Chondrocyte (in vitro differentiated cells): Measurements from ENCODE around the gene CLIP1. TPM values are rescaled to one million over a fixed set of nuclear protein-coding genes. Genes with fewer than 3 reads are reported as not detected.
"Not testable (repeated sequence)": the region's sequence is repeated elsewhere in the genome, so short reads cannot be mapped to it uniquely, and the experiment has no call there.

Experiments
- DNase-seq: peaks from one replicate; pipeline ENCODE4 v3.0.0; 2021; ENCODE audit warnings: mixed read lengths, low spot score
- H3K27ac Mint-ChIP-seq: one replicate; pipeline ENCODE4 v1.8.0; 2021; ENCODE audit warnings: mild to moderate bottlenecking, moderate library complexity, mixed read lengths; ENCODE audit not compliant: unreplicated experiment
- H3K27me3 Mint-ChIP-seq: 2 replicates; pipeline ENCODE4 v1.8.0; 2021; ENCODE audit warnings: low read depth, mixed read lengths
- H3K36me3 Mint-ChIP-seq: 2 replicates; pipeline ENCODE4 v1.8.0; 2021; ENCODE audit warnings: low read depth, mixed read lengths
- H3K4me1 Mint-ChIP-seq: 2 replicates; pipeline ENCODE4 v1.8.0; 2021; ENCODE audit warnings: low read depth, mild to moderate bottlenecking, mixed read lengths
- H3K4me3 Mint-ChIP-seq: one replicate; pipeline ENCODE4 v1.8.0; 2021; ENCODE audit warnings: mild to moderate bottlenecking, moderate library complexity, mixed read lengths; ENCODE audit not compliant: unreplicated experiment
- H3K9me3 Mint-ChIP-seq: 2 replicates; pipeline ENCODE4 v1.8.0; 2021; ENCODE audit warnings: low read depth, mixed read lengths
- CTCF ChIP-seq: fragments of 200-600 bp; sonication (generic); IDR thresholded peaks from 2 replicates; pipeline ENCODE4 v1.5.0; 2021; ENCODE audit warnings: antibody characterized with exemption, mild to moderate bottlenecking, moderate library complexity
- total RNA-seq: library from RNA; stranded (reverse); gene quantifications from 3 replicates; pipeline ENCODE4 v1.2.1, GENCODE V29; 2021

CLIP1 gene
- total RNA-seq, 1 donor from 2014 or later = 101 TPM

GRCh38 chr12:122454739-122455138, 32.3 kb upstream of the CLIP1 start:
- H3K4me1 Mint-ChIP-seq = peaks cover 4% of the 10 kb centered on the region
- no peaks in the 10 kb centered on the region for H3K9me3 Mint-ChIP-seq
- no peak for TF ChIP-seq CTCF
- H3K27me3 Mint-ChIP-seq = no peaks in the 10 kb centered on the region
- H3K4me3 Mint-ChIP-seq = no peak overlapping the region
- H3K27ac Mint-ChIP-seq = no peak overlapping the region
- no peaks in the 10 kb centered on the region for H3K36me3 Mint-ChIP-seq
- no peak for DNase-seq

GRCh38 chr12:122454250-122454721, 31.8 kb upstream of the CLIP1 start:
- peaks cover 4% of the 10 kb centered on the region for H3K4me1 Mint-ChIP-seq

DNA sequence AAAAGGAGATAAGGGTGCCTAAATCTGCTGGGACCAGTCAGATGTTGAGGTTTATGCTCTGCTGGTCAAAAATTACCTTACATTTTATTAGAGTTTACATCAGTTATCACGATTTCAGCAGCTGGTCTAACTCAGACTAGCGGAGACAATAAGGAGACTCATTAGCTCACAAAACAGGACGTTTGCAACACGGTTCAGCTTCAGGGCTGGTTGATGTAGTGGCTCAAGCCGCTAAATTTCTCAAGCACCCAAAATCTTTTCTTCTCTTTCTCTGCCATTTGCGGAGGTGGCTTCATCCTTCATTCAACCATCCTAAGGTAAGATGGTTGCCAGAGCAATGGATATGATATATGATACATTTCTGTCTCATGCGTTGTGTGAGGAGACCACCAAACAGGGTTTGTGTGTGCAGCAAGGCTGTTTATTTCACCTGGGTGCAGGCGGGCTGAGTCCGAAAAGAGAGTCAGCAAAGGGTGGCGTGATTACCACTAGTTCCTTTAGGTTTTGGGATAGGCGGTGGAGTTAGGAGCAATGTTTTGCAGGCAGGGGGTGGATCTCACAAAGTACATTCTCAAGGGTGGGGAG, 30.3 kb upstream of the CLIP1 start:
- no peak overlapping the region for H3K4me3 Mint-ChIP-seq
- no peak for DNase-seq
- no peaks in the 10 kb centered on the region for H3K9me3 Mint-ChIP-seq
- no peaks in the 10 kb centered on the region for H3K27me3 Mint-ChIP-seq
- H3K27ac Mint-ChIP-seq = no peak overlapping the region
- no peak for TF ChIP-seq CTCF
- no peaks in the 10 kb centered on the region for H3K36me3 Mint-ChIP-seq
- peaks cover 4% of the 10 kb centered on the region for H3K4me1 Mint-ChIP-seq

More at GRCh38 chr12:122454250-122454721, 31.8 kb upstream of the CLIP1 start:
- Mint-ChIP-seq H3K27ac (no peak overlapping the region), H3K4me3 (no peak overlapping the region), H3K27me3 (no peaks in the 10 kb centered on the region), H3K9me3 (no peaks in the 10 kb centered on the region), H3K36me3 (no peaks in the 10 kb centered on the region)
- no peak for TF ChIP-seq CTCF
- no peak for DNase-seq

- Mint-ChIP-seq H3K27me3 (no peaks in the 10 kb centered on the region), H3K4me1 (peaks cover 10% of the 10 kb centered on the region), H3K36me3 (no peaks in the 10 kb centered on the region), H3K27ac (no peak overlapping the region), H3K4me3 (no peak overlapping the region), H3K9me3 (peaks cover 2% of the 10 kb centered on the region)
- no peak for DNase-seq
- no peak for TF ChIP-seq CTCF
Observed at GRCh38 chr12:122449317-122449716, 26.8 kb upstream of the CLIP1 start.

- not testable (repeated sequence) for H3K4me3 Mint-ChIP-seq
Observed at GRCh38 chr12:122447825-122448224, 25.4 kb upstream of the CLIP1 start.

DNA sequence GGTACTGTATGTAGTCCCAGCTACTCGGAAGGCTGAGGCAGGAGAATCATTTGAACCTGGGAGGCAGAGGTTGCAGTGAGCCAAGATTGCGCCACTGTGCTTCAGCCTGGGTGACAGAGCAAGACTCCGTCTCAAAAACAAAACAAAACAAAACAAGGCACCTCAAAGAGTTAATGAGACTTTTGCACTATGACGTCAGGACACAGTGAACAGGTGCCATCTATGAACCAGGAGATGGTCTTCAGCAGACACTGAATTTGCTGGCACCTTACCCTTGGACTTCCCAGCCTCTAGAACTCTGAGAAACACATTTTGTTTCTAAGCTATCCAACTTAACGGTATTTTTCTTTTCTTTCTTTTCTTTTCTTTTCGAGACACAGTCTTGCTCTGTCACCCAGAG, 23.9 kb upstream of the CLIP1 start:
- not testable (repeated sequence) for H3K36me3 Mint-ChIP-seq, H3K9me3 Mint-ChIP-seq

More at GRCh38 chr12:122447825-122448224, 25.4 kb upstream of the CLIP1 start:
- H3K27ac Mint-ChIP-seq, H3K9me3 Mint-ChIP-seq, H3K36me3 Mint-ChIP-seq, H3K4me1 Mint-ChIP-seq, DNase-seq, H3K27me3 Mint-ChIP-seq: not testable (repeated sequence)

GRCh38 chr12:122444071-122444470, 21.6 kb upstream of the CLIP1 start:
- not testable (repeated sequence) for H3K27ac Mint-ChIP-seq, DNase-seq, H3K27me3 Mint-ChIP-seq, H3K4me3 Mint-ChIP-seq, H3K9me3 Mint-ChIP-seq, H3K4me1 Mint-ChIP-seq, H3K36me3 Mint-ChIP-seq

More for the DNA sequence above, 23.9 kb upstream of the CLIP1 start:
- H3K27ac Mint-ChIP-seq, H3K27me3 Mint-ChIP-seq, H3K4me1 Mint-ChIP-seq, H3K4me3 Mint-ChIP-seq, DNase-seq: not testable (repeated sequence)

GRCh38 chr12:122438822-122439221, 16.4 kb upstream of the CLIP1 start:
- not testable (repeated sequence) for H3K36me3 Mint-ChIP-seq, H3K4me3 Mint-ChIP-seq, H3K4me1 Mint-ChIP-seq, DNase-seq, H3K27me3 Mint-ChIP-seq, H3K27ac Mint-ChIP-seq, H3K9me3 Mint-ChIP-seq
